ENCODE measurements around the gene NKX2-2.

GRCh38 chr20:21546355-21546754, 32.5 kb upstream of the NKX2-2 start:
- no peak for TF ChIP-seq CTCF (conservative IDR thresholded peaks at IDR 0.05)
- TF ChIP-seq EZH2 (IDR thresholded peaks at IDR 0.05; ENCODE audit: low read depth) = no peak

Data from PC-9 (cell line).